HFFc6 (cell line): ENCODE measurements around the gene ZYG11A. TPM values are rescaled to one million over a fixed set of nuclear protein-coding genes. Genes with fewer than 3 reads are reported as not detected.

Source experiments
- DNase-seq: peaks from one replicate; pipeline ENCODE4 v3.0.0-alpha.2; 2018
- H3K27ac Mint-ChIP-seq: 2 replicates; pipeline ENCODE4 v1.8.0; 2020; ENCODE audit warnings: mild to moderate bottlenecking, mixed read lengths
- H3K27me3 Mint-ChIP-seq: 2 replicates; pipeline ENCODE4 v1.8.0; 2021; ENCODE audit warnings: mild to moderate bottlenecking, moderate library complexity, mixed read lengths; ENCODE audit not compliant: insufficient read depth
- H3K36me3 Mint-ChIP-seq: 2 replicates; pipeline ENCODE4 v1.8.0; 2021; ENCODE audit warnings: low read depth, mixed read lengths
- H3K4me1 Mint-ChIP-seq: 2 replicates; pipeline ENCODE4 v1.8.0; 2020; ENCODE audit warnings: low read depth, mixed read lengths
- H3K4me3 Mint-ChIP-seq: 2 replicates; pipeline ENCODE4 v1.8.0; 2020; ENCODE audit warnings: mild to moderate bottlenecking, moderate library complexity, mixed read lengths
- H3K9me3 Mint-ChIP-seq: 2 replicates; pipeline ENCODE4 v1.8.0; 2020; ENCODE audit warnings: mild to moderate bottlenecking, mixed read lengths
- CTCF ChIP-seq: fragments of 200-600 bp; sonication (generic); IDR thresholded peaks from 2 replicates; pipeline ENCODE4 v1.5.0; 2021; ENCODE audit warnings: antibody characterized with exemption, mild to moderate bottlenecking
- total RNA-seq, 6 experiments: library from RNA; stranded (reverse); fragmentation: NEBNext Ultra II Directional; extraction: Animal tissue kit (Norgen Biotek cat#: 25700); gene quantifications; 2 replicates in 1 of 6; 3 replicates in 5 of 6; pipeline ENCODE4 v1.2.3, GENCODE V29; 2021

ZYG11A gene
- total RNA-seq, 6 experiments from 2014 or later, result 0.26 to 1.0 (median 0.67) TPM

- DNase-seq, result no peak
- no peak for TF ChIP-seq CTCF
- peaks cover 3% of the 10 kb centered on the region; the same call in 1 of the 2 replicates for H3K27me3 Mint-ChIP-seq
- no peaks in the 10 kb centered on the region for H3K9me3 Mint-ChIP-seq
- H3K4me3 Mint-ChIP-seq, result no peak overlapping the region
- H3K4me1 Mint-ChIP-seq, result peaks cover 9% of the 10 kb centered on the region
- H3K27ac Mint-ChIP-seq, result no peak overlapping the region
- peaks cover 6% of the 10 kb centered on the region; the same call in 1 of the 2 replicates for H3K36me3 Mint-ChIP-seq
These were observed 72.8 kb downstream of the ZYG11A start for GRCh38 chr1:52915211-52915854.

DNA sequence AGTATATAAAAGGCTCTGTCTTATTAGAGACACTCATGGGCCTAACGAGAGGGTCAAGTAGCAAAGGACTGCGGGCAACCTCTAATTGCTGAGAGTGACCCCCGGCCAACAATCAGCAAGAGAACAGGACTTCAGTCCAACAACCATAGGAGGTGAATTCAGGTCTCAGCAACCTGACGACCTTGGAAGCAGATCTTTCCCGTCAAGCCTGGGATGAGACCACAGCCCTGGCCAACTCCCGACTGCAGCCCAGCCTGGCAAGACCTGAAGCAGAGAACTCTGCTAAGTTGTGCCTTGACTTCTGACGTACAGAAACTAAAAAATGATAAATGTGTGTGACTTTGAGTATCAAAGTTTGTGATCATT is 73.3 kb downstream of the ZYG11A start:
- DNase-seq, result no peak

DNA sequence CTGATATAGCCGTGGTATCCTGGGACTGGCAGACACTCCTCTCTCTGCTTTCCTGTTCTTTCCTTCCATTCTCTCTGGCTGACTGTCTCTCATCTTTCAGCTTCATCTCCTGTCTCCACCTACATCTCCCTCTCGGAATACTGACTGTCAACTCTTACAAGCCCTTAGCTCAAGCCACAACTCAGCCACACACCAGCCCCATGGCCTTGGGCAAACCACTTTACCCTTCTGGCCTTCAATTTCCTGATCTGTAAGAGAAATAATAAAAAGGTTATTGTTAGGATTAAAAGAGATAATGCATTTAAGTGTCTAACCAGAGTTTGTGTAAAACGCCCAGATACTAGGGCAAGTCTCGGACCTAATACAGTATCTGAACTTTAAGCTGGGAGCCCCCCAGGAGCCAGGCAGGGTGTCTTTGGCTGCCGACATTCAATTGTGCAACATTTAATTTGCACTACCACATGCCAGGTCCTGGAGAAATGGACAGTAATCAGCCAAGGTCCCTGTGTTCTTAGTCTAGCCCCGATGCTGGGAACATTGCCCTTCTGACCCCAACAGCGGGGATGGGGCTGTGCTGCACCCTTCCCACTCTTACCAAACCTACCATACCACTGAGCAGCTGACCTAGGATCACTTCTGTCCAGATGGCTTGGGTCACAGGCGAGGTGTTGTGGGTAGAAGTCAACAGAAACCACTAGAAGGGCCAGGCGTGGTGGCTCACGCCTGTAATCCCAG is 73.8 kb downstream of the ZYG11A start:
- no peak overlapping the region for H3K4me3 Mint-ChIP-seq
- H3K4me1 Mint-ChIP-seq, result peaks cover 14% of the 10 kb centered on the region
- H3K27ac Mint-ChIP-seq, result no peak overlapping the region
- H3K27me3 Mint-ChIP-seq, result peaks cover 3% of the 10 kb centered on the region; the same call in 1 of the 2 replicates
- no peak for TF ChIP-seq CTCF
- no peaks in the 10 kb centered on the region for H3K9me3 Mint-ChIP-seq
- peaks cover 6% of the 10 kb centered on the region; the same call in 1 of the 2 replicates for H3K36me3 Mint-ChIP-seq
- no peak for DNase-seq

More for the DNA sequence above, 73.3 kb downstream of the ZYG11A start:
- Mint-ChIP-seq H3K9me3 (no peaks in the 10 kb centered on the region), H3K4me3 (no peak overlapping the region), H3K36me3 (peaks cover 6% of the 10 kb centered on the region; the same call in 1 of the 2 replicates), H3K27ac (no peak overlapping the region), H3K4me1 (peaks cover 14% of the 10 kb centered on the region), H3K27me3 (peaks cover 3% of the 10 kb centered on the region; the same call in 1 of the 2 replicates)
- no peak for TF ChIP-seq CTCF

- no peak for DNase-seq
- TF ChIP-seq CTCF, result no peak
- Mint-ChIP-seq H3K27ac (no peak overlapping the region), H3K4me1 (peaks cover 14% of the 10 kb centered on the region), H3K27me3 (peaks cover 3% of the 10 kb centered on the region; the same call in 1 of the 2 replicates), H3K4me3 (no peak overlapping the region), H3K9me3 (no peaks in the 10 kb centered on the region), H3K36me3 (peaks cover 6% of the 10 kb centered on the region; the same call in 1 of the 2 replicates)
These were observed 74.6 kb downstream of the ZYG11A start for GRCh38 chr1:52917156-52917555.

DNA sequence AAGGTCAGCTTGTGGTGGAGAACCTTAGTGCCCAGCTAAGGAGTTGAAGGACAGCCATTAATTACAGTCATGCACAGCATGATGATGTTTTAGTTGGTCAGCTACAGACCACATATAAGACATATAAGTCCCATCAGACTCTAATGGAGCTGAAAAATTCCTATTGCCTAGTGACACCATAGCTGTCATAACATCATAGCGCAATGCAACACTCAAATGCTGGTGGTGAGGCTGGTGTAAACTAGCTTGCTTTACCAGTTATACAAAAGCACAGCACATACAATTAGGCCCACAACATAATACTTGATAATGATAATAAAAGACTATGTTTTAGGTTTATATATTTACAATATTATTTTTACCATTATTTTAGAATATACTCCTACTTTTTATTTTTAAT is 75.0 kb downstream of the ZYG11A start:
- Mint-ChIP-seq H3K27ac (no peak overlapping the region), H3K27me3 (peaks cover 3% of the 10 kb centered on the region; the same call in 1 of the 2 replicates), H3K4me3 (no peak overlapping the region), H3K36me3 (peaks cover 6% of the 10 kb centered on the region; the same call in 1 of the 2 replicates), H3K9me3 (no peaks in the 10 kb centered on the region), H3K4me1 (peaks cover 14% of the 10 kb centered on the region)
- no peak for DNase-seq
- TF ChIP-seq CTCF, result no peak
